Kasumi-1 (cell line): Measurements from ENCODE around the gene SLCO4A1.

ENCODE experiments used
- DNase-seq, 2 experiments: peaks; one replicate each; lab custom pipeline; 2025; lab: John Stamatoyannopoulos, UW

The SLCO4A1 gene, protein sequence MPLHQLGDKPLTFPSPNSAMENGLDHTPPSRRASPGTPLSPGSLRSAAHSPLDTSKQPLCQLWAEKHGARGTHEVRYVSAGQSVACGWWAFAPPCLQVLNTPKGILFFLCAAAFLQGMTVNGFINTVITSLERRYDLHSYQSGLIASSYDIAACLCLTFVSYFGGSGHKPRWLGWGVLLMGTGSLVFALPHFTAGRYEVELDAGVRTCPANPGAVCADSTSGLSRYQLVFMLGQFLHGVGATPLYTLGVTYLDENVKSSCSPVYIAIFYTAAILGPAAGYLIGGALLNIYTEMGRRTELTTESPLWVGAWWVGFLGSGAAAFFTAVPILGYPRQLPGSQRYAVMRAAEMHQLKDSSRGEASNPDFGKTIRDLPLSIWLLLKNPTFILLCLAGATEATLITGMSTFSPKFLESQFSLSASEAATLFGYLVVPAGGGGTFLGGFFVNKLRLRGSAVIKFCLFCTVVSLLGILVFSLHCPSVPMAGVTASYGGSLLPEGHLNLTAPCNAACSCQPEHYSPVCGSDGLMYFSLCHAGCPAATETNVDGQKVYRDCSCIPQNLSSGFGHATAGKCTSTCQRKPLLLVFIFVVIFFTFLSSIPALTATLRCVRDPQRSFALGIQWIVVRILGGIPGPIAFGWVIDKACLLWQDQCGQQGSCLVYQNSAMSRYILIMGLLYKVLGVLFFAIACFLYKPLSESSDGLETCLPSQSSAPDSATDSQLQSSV

DNA sequence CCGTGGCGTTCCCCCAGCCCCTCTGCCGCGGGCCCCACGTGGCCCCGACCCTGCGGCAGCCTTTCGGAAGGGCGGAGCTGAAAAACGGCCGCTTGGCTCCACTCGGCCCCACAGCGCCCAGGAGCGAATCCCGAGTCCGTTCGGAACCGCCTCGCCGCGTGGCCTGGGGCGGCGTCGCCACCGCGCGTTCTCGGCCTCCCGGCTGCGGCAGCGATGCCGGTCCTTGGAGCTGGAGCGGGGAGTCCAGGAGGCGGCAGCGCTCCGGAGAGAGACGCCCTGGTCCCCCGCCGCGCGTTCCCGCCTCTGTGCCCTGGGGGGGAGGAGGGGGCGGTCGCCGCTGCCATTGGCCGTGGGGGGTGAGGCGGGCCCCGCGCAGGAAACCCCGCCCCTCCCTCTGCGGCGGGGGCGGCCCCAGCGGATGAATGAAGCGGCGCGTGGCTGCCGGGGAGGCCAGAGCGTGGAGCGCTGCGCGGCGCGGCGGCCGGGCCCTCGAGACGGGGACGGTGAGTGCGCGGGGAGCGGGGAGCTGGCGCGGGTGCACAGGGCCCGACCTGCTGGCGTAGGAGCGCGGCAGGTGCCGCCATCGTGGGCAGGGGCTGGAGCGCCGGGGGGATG is at the start of gene SLCO4A1:
SLCO4A1 (plus strand) TSS at position 453 of the 615 bp plus-strand sequence. CDS start 13,952 bp downstream, outside the sequence.
- peak; percentile 74 to 77 for DNase-seq

DNA sequence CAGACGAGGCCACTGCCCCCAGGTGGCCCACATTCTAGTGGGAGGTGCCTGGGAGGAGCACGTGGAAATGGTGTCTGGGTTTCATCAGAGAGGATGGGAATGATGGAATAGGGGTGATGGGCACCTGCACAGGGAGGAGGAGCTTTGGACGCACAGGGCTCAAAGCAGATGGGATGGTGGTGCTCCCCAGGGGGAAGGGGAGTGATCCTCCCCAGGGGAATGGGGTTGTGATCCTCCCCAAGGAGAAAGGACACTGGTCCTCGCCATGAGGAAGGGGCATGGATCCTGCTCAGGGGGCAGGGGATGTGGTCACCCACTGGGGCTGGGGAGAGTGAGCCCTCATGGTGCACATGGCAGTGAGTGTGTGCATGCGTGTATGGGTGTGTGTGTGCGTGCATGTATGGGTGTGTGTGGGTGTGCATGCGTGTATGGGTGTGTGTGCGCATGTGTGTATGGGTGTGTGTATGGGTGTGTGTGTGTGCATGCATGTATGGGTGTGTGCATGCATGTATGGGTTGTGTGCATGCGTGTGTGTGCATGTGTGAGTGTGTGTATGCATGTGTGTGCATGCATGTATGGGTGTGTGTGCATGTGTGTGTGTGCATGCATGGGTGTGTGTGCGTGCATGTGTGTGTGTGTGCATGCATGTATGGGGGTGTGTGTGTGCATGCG is 49.7 kb upstream of the SLCO4A1 start:
- DNase-seq, result no peak

DNA sequence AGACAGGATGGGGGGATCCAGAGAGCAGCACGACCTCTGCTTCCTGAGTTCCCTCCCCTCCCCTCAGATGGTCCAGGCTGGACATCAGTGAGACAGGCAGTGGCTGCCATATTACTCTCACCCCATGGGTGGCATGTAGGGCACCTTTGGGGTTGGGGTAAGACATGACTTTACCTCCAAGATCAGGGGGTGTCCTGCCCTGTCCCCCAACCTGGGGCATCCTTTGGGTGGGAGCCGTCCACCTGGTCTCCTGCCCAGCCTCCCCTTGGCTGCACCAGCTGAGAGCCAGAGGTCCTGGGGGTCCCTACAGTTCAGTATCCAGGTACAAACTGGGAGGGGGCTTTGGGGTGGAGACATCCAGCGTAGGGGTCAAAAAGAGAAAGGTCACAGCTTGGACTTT is 48.7 kb upstream of the SLCO4A1 start:
- DNase-seq, result no peak

DNA sequence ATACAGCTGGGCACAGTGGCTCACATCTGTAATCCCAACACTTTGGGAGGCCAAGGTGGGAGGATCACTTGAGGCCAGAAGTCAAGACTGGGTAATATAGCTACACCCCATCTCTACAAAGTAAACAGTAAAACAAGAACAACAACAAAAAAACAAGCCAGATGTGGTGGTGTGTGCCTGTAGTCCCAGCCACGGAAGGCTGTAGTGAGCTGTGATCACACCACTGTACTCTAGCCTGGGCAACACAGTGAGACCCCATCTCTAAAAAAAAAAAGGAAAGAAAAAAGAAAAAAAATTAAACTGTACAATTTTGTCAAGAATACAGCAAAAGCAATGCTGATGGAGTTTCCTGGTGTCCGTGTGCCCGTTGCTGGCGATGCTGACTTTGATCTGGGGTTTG is 47.2 kb upstream of the SLCO4A1 start:
- no peak for DNase-seq

DNA sequence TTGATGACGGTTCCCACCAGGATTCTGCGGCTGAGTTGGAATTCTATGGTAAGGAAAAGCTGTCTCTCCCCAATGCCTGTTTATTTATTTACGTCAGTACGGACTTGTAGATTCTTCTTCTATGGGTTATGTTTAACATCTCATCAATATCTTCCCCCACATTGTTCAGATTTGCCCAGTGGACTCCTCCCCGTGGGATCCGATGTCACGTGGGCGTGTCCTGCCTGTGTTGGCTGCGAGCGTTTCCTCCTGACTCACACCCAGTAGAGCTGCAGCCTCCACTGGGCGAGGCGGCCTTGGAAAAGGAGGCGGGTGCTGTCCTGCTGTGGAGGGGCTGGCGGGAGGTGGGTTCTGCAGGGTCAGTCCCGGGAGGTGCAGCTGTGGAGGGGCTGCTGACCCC is 46.8 kb upstream of the SLCO4A1 start:
- peak in 1 of 2 experiments; percentile 27 for DNase-seq

DNA sequence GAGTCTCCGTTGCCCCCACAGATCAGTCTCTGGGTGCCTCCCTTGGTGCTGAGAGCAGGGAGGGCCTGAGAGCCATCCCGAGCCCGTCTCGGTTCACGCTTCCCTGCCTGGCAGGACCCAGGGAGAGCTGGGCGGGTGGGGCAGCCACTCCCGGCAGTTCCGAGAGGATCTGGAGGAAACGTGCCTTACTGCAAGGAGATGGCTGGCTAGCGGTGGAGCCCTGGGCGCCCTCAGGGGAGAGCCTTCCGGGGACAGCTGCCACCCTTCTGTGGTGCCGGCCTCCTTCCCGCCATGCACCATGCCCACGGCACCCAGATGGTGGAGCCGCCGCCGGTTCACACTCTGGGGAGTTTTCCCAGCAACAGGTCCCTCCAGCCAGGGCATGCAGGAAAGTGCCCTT is 45.8 kb upstream of the SLCO4A1 start:
- no peak for DNase-seq

DNA sequence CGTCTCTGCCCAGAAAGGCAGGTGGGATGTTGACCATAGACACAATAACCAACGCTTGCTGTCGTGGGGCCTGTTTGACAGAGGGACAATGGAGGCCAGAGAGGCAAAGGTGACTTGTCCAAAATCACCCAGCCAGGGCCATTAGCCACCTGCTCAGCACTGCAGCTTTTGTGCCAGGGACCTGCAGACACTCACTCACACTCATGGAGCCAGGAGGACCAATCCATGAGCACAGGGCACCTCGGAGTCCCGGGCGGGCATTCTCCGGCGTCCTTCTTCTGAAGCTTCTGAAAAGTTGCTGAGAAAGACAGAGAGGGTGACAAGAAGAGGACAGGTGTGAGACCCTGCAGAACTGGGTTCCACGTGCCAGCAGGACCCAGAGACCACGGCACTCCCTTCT is 45.4 kb upstream of the SLCO4A1 start:
- no peak for DNase-seq

DNA sequence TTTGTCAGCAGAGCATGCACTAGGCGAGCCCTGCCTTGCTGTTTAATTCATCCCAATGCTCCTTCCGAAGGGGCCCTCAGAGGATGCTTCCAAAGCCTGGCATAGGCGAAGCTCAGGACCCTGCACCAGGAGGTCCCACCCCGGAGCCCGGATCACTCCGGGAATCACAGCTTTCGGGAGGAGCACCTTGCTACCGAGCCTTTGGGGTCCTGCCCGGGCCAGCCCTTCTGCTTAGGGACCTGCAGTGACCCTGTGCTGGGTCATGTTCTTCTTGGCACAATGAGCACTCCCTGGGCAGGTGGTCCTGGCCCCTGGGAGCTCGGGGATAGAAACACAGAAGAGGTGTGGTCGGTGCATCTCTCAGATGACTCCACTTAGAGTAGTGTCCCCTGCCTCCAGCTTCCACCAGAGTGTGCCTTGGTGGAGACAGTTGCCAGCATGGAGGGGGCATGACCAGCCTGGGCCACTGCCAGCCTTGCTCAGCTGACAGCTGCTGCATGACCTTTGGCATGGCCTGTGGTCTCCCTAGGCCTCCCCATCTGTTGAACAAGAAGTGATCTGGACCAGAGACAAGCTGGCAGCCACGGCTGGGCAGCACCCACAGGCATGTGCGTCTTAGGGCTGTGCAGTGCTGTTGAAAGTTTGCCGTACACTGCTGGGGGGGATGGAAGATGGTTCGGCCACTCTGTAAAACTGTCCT is 44.7 kb upstream of the SLCO4A1 start:
- DNase-seq, result no peak

DNA sequence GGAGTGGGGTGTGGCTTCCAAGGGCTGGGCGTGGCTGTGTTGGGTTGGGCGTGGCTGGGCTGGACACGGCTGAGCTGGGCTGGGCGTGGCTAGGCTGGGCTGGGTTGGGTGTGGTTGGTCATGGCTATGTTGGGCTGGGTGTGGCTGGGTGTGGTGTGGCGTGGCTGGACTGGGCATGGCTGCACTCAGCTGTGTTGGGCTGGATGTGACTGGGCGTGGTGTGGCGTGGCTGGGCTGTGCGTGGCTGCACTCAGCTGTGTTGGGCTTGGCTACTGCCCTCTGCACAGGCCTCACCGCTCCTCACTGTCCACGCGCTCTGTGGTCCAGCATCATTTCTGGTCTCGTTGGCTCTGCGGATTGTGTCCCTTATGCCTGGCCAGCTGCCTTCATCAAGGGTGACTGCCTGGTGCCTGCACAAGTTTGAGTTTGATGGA is 43.5 kb upstream of the SLCO4A1 start:
- DNase-seq, result no peak

DNA sequence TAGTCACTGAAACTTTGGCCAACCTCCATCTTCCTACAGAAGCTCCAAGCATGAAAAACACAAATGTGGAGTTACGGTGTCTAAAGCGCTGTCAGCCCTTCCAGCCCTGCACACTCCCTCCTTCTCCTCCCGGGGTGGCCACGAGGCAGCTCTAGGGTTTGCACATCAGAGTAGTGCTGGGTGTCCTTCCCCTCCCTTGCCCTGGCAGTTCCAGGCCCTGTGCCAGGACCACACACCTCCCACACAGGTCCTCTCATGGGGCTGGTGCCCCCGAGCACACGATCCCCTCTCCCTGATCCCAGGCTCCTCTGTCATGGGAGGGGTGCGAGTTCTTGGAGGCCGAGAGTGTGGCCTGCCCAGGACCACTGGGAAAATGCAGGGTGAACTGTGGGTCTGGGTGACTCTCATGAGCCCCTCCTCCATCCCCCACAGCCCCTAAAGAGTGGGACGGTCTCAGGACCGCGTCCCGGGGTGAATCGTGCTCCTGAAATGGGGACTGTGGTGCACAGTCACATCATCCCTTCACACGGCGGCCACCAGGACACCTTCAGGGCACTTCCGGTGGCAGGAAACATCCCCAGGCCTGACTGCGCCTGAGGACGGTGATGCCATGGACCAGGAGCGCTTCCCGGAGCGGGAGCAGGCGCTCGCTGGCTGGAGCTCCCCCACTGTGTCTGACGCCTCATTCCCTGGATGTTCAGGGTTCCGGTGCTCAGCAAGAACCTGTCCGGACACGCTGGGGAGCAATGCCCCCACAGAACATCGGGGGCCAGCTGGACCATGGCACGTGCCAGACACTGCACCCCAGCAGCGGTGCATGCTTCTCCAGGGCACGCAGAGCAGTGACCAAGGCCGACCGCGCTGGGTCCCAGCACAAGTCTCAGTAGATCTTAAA is 42.8 kb upstream of the SLCO4A1 start:
- no peak for DNase-seq

DNA sequence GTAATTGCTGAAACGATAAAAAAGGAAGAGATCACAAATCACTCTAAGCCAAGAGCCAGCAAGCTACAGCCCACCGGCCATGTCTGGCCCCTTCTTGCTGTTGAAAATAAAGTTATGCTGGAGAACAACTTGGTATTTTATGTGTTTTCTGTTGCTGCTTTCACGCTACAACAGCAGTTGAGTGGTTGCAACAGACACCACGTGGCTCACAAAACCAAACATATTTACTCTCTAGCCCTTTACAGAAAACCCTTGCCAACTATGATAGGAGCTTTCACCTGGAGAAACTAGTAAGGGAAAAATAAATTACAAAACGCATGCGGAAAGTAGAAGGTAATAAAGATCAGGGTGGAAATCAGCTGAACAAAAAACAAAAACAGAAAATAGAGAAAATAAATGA is 41.1 kb upstream of the SLCO4A1 start:
- DNase-seq, result no peak

DNA sequence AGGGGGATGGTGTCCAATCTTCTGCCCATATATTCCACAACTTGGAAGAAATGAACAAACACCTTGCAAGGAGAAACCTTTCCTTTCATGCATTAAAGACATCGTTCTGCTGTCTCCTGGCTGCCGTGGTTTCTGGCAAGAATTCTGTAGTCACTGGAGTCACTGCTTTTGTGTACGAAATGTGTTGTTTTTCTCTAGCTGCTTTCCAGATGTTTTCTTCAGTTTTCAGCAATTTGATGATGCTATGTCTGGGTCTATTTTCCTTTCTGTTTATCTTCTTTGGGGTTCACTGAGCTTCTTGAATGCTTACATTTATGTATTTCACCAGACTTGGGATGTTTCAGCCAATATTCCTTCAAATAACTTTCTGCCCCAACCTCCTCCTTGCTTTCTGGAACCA is 40.6 kb upstream of the SLCO4A1 start:
- no peak for DNase-seq

DNA sequence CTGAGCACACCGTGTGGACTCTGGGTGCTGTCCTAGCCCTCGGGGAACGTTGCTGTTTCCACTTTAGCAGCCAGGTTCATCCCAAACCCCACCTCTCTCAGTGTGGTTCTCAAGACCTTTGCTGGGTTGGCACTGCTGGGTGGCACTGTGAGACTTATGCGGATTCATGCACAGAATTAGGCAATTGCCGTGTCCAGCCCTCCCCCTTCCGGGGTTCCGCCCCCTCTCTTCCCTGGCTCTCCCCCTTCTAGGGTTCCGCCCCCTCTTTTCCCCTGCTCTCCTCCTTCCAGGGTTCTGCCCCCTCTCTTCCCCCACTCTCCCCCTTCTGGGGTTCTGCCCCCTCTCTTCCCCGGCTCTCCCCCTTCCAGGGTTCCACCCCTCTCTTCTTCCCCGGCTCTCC is 39.8 kb upstream of the SLCO4A1 start:
- DNase-seq, result peak; percentile 87 to 94

DNA sequence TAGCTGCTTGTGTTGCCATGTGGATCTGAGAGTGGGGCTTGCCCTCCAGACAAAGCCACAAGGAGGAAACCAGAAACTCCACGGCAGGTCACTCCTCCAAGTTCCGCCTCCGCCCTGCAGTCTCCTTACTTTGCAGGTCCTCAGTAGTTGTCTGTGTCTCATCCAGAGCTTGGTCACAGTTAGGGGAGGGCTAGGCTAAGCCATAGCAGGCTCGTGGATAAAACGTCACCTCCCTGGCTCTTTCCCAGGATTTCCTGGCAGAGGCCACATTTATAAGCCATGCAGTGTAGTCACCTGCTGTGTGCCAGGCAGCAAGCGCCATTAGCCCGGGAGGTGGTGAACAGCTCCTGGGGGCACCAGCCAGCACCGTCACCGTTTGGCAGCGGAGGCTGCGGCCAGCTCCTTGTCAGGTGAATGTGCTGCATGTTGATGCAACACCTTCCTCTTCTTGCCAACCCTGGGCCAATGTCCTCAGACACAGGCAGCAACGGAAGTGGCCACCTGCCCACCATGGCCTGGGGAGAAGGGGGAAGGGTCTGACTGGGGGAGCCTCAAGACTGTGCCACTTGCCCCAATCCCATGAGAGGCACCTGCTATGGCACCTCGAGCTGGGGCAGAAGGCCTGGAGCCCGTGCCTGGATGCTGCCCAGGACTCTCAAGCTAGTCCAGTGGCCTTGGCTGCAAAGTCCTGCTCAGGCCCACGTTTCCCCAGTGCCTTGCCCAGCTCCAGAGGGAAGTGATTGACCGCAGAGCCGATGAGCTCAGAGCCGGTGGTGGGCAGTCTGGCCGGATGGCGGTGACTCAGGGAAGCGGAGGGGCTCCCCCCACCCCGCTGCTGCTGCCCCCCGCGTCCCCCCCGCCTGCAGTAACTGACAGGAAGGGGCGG is 39.0 kb upstream of the SLCO4A1 start:
- DNase-seq, result peak; percentile 95 to 97

DNA sequence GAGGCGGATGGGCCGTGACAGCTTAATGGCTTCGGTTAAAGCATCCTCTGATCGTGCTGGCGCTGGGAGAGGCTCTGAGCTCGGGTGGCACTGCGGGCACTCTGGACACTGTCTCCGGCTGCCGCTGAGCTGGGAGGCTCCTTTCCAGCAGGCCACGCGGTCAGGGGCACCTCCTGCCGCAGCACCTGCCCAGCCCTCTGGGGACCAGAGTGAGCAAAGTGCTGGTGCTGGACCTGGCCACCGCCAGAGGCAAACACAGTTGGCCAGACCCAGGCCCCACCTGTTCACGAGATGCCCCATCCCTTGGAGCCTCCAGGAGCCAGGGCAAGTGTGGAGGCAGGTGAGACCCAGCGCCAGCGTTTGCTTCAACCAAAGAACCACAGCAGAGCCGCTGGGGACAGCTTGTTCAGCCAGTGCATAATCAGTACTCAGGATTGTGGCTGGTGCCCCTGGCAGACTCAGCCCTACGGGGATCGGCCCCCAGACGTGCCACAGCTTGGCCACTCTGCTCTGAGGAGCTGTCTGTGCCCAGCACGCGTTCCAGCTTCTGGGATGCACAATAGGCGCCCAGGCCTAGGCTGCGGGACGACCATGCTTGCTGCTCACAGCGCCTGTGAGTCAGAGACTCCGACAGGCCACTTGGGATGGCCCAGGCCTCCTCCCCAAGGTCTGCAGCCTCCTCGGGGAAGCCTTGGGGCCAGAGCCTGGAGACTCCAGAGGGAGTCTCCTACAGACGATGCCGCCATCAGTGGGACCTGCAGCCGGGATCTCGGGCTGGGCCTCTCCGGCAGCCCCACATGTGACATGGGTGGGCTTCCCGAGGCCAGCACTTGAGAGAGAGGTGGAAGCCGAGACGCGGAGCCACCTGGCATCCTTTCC is 38.2 kb upstream of the SLCO4A1 start:
- no peak for DNase-seq

DNA sequence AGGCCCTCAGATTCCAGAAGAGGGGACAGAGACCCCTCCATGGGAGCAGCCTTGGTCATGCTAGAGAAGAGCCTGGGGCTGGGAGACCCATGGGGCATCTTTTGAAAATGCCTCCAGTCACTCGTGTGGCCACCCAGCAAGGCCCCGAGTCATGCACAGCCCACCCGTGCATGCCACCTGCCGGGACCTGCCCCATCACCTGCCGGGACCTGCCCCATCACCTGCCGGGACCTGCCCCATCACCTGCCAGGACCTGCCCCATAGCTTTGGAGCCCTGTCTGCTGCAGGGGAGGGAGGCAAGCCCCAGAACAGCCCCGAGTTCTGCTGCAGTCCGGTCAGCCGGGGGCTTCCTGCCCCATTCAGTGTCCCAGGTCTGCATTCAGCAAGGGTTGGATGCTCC is 37.5 kb upstream of the SLCO4A1 start:
- no peak for DNase-seq

DNA sequence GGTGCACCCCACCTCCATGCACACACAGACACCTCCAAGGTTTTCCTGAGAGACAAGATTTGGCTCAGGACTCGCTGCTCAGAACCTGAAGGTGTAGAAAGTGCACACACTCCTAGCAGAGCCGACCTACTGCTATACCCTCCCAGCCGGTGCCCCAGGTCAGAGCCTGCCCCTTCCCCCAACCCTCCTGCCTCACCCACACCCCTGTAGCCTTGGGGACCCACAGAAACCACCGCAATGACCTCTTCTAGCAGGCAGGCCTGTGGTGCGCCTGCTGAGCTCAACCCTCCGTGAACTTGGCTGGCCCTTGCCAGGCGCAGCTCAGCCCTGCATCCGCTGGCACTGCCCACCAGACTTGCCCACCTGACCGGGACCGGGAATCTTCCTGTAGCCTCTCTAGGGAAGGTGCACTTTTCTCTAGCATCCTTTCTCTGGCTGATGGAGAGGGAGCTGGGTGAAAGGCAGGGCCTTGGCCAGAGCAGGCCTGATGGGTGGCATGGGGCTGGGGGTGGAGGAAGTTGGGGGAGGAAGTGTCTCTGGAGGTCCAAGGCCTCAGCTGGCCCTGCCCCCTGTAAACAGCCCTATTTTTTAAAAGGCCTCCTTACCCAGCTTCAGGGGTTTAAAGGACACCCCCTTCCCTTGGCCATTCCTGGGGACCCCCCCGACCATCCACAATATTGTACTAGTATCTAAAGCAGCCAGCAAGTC is 36.9 kb upstream of the SLCO4A1 start:
- no peak for DNase-seq

DNA sequence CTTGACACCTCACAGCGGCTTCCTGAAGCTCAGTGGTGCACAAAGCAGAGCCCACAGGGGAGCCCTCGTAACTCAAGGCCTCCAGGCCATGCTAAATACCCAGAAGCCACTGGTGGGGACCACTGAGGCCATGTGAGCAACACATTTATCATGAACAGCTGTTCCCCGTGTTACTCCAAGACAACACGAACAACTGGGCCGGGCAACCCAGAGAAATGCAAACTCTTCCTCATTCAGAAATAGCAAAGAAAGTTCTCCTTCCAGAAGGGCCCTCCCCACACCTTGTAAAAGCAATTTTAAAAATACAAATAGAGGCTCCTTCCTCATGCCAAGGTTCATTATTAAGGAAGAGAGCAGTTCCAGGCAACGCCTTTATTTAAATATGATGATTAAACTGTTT is 36.3 kb upstream of the SLCO4A1 start:
- peak in 1 of 2 experiments; percentile 22 for DNase-seq
